ENCODE data around the gene LOX. TPM values are rescaled to one million over a fixed set of nuclear protein-coding genes. Genes with fewer than 3 reads are reported as not detected.

The LOX gene
- total RNA-seq, result 10 to 100 TPM in 2 of 4 donors, 1 to 10 TPM in 2; 6.5 to 48.2 (median 12.6) TPM

GRCh38 chr5:122078116-122079110 lies at the start of gene LOX:
Gene LOX, minus strand, starts transcription at chr5:122078259. Its CDS starts 274 bp downstream, at chr5:122077985.
- intact Hi-C loops (cut with DNase I; ENCODE audit: low total_unique reads), result no loop called here
- WGBS, 2 donors, result 2% methylated on average over 35 of the region's 35 CpGs
- H3K4me3 ChIP-seq (ENCODE audit: low read depth, poor library complexity, severe bottlenecking), result peak within 1 kb of the TSS; percentile 68
- DNase-seq (ENCODE audit: low spot score in 2 of 2), result peak; percentile 84 to 97
- TF ChIP-seq CTCF (IDR thresholded peaks at IDR 0.05), result no peak
- no peak for TF ChIP-seq POLR2A (IDR thresholded peaks at IDR 0.05)

GRCh38 chr5:122126756-122127321 lies 48.8 kb upstream of the LOX start:
- WGBS, 2 donors, result 30 to 45% methylated on average over 10 of the region's 10 CpGs
- TF ChIP-seq CTCF (IDR thresholded peaks at IDR 0.05) (no peak), POLR2A (IDR thresholded peaks at IDR 0.05) (no peak)
- no peak overlapping the region for H3K4me3 ChIP-seq (ENCODE audit: low read depth, poor library complexity, severe bottlenecking)
- DNase-seq (ENCODE audit: low spot score in 2 of 2), result peak in 1 of 2 donors; percentile 38
- intact Hi-C loops (cut with DNase I; ENCODE audit: low total_unique reads), result no loop called here

GRCh38 chr5:122126177-122126755 lies 48.2 kb upstream of the LOX start:
- intact Hi-C loops (cut with DNase I; ENCODE audit: low total_unique reads), result no loop called here
- 24 to 46% methylated on average over 2 of the region's 2 CpGs for WGBS, 2 donors
- no peak for TF ChIP-seq CTCF (IDR thresholded peaks at IDR 0.05)
- TF ChIP-seq POLR2A (IDR thresholded peaks at IDR 0.05), result no peak
- no peak overlapping the region for H3K4me3 ChIP-seq (ENCODE audit: low read depth, poor library complexity, severe bottlenecking)
- DNase-seq (ENCODE audit: low spot score in 2 of 2), result no peak

- WGBS, 2 donors, result 94 to 98% methylated on average over 2 of the region's 2 CpGs
- no peak for DNase-seq (ENCODE audit: low spot score in 2 of 2)
- intact Hi-C loops (cut with DNase I; ENCODE audit: low total_unique reads), result no loop called here
- no peak overlapping the region for H3K4me3 ChIP-seq (ENCODE audit: low read depth, poor library complexity, severe bottlenecking)
- TF ChIP-seq POLR2A (IDR thresholded peaks at IDR 0.05) (no peak), CTCF (IDR thresholded peaks at IDR 0.05) (no peak)
Measured at GRCh38 chr5:122124766-122125165, 46.7 kb upstream of the LOX start.

- intact Hi-C loops (cut with DNase I; ENCODE audit: low total_unique reads), result no loop called here
- no peak for DNase-seq (ENCODE audit: low spot score in 2 of 2)
- no peak for TF ChIP-seq POLR2A (IDR thresholded peaks at IDR 0.05)
- no peak for TF ChIP-seq CTCF (IDR thresholded peaks at IDR 0.05)
- WGBS, 2 donors, result 59 to 85% methylated on average over 11 of the region's 11 CpGs
- no peak overlapping the region for H3K4me3 ChIP-seq (ENCODE audit: low read depth, poor library complexity, severe bottlenecking)
Measured at GRCh38 chr5:122121479-122122465, 43.7 kb upstream of the LOX start.
